NCI-H1930 (cell line): ENCODE data around the gene PTPRD.

Source experiments
- DNase-seq, 2 experiments: peaks; one replicate each; lab custom pipeline; 2025; lab: John Stamatoyannopoulos, UW

Gene PTPRD

GRCh38 chr9:8904771-8905515 is 1707.9 kb downstream of the PTPRD start:
- DNase-seq, result no peak

GRCh38 chr9:8903077-8903476 is 1709.7 kb downstream of the PTPRD start:
- DNase-seq, result no peak

GRCh38 chr9:8901146-8901545 is 1711.7 kb downstream of the PTPRD start:
- DNase-seq, result no peak

- DNase-seq, result no peak
These were observed 1713.3 kb downstream of the PTPRD start for GRCh38 chr9:8899511-8899910.

GRCh38 chr9:8895861-8896224 is 1717.0 kb downstream of the PTPRD start:
- DNase-seq, result peak in 1 of 2 experiments; percentile 19

- no peak for DNase-seq
These were observed 1717.5 kb downstream of the PTPRD start for GRCh38 chr9:8895106-8895860.

- no peak for DNase-seq
These were observed 1722.1 kb downstream of the PTPRD start for GRCh38 chr9:8890695-8891094.

GRCh38 chr9:8889100-8889499 is 1723.7 kb downstream of the PTPRD start:
- no peak for DNase-seq

GRCh38 chr9:8888591-8888990 is 1724.2 kb downstream of the PTPRD start:
- DNase-seq, result no peak

- no peak for DNase-seq
These were observed 1725.4 kb downstream of the PTPRD start for GRCh38 chr9:8887369-8887768.

GRCh38 chr9:8883321-8883720 is 1729.5 kb downstream of the PTPRD start:
- DNase-seq, result no peak

GRCh38 chr9:8880060-8880459 is 1732.7 kb downstream of the PTPRD start:
- DNase-seq, result no peak

GRCh38 chr9:8879284-8879683 is 1733.5 kb downstream of the PTPRD start:
- no peak for DNase-seq

- no peak for DNase-seq
These were observed 1734.9 kb downstream of the PTPRD start for GRCh38 chr9:8877753-8878494.

- no peak for DNase-seq
These were observed 1736.5 kb downstream of the PTPRD start for GRCh38 chr9:8876303-8876702.

- DNase-seq, result no peak
These were observed 1738.3 kb downstream of the PTPRD start for GRCh38 chr9:8874482-8874881.

- no peak for DNase-seq
These were observed 1740.0 kb downstream of the PTPRD start for GRCh38 chr9:8872802-8873201.

- no peak for DNase-seq
These were observed 1740.9 kb downstream of the PTPRD start for GRCh38 chr9:8871796-8872445.

- DNase-seq, result no peak
These were observed 1741.4 kb downstream of the PTPRD start for GRCh38 chr9:8871396-8871795.

- no peak for DNase-seq
These were observed 1743.0 kb downstream of the PTPRD start for GRCh38 chr9:8869812-8870211.

- no peak for DNase-seq
These were observed 1744.2 kb downstream of the PTPRD start for GRCh38 chr9:8868632-8869031.

GRCh38 chr9:8867148-8867547 is 1745.7 kb downstream of the PTPRD start:
- no peak for DNase-seq
